GM18519 (cell line): Measurements from ENCODE around the gene PTPN21.

Experiments used
- ATAC-seq: cut with Tn5 transposase; IDR thresholded peaks from one replicate; pipeline ENCODE4 v1.9.1; 2021; ENCODE audit warnings: mild to moderate bottlenecking, moderate library complexity; ENCODE audit not compliant: unreplicated experiment, low FRiP score

PTPN21 gene

DNA sequence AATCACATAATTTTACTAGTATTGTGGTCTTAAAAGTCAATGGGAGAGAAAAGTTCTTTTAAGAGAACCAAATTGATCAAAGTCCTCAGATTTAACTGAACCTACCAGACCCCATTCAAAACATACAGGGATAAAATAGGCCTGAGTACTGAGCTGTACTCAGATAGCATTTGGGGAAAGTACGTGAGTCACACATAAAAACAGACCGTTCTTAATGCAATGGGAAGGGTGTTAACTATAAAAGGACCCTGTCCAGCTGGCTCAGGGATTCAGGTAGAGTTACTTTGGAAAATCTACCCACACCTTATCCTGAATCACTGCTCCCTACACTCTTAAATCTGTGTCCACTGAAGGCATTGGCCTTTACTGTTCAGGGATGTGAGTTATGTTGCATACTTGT, 78.0 kb downstream of the PTPN21 start:
- no peak for ATAC-seq

DNA sequence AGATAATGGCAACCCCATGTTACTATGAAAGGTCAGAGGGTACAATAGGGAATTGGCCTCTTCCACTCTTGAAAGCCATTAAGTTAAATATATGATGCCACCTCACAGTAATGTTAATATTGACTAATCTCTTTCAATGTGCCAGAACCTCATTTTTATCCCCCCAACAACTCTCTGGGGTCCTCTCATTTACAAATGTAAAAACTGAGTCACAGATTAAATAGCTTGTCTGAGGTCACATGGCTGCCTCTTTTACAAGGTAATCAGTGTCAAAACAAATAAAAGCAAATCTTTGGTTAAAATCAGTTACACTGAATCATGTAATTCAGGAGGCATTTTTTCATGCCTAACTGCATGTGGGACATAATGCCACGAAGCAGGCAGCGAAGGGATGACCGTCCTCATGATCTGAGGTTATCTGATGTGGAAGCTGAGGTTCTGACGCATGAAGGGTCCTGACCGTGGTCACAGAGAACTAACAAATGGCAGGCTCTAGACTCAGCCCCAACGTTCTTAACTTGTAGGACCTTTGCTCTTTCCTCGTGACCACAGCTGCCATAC, 78.5 kb downstream of the PTPN21 start:
- ATAC-seq = no peak

GRCh38 chr14:88473791-88474190, 81.0 kb downstream of the PTPN21 start:
- no peak for ATAC-seq

DNA sequence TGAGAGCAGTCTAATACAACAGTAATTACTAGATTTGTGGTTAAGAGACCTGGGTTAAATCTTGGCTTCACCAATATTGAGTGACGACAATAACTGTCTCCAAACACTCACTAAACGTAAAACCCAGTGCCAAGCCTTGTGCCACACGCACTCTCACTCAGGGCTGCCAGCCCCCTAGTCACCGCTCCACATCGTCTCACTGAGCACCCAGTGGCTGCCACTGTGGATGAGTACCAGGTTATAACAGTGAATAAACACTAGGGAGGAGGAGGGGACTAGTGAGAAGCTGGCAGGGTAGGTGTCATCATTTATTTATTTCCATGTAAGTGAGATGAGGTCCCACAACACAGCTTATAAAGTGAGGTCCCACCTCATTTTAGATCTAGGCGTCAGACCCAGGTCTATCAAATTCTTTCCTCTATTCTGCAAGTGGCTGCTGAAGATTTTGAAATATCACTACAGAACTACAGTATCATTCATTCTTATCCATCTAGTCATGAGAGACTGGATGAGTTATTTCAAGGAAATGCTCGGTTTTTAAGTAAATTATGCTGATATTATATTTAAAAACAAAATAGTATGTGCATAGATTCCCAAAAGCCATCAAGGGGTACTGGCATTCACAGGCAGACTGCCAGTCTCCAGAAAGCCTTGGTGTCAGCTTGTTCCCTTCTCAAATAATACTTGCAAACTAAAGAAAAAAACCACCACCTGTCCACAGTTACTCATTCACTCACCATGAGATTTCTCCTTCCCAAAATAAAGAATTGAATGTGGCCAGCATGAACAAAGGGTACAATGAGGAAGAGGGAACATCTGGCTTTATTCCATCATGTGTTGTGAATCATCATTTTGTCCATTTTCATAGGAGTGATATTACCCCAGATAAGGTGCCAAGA, 84.0 kb downstream of the PTPN21 start:
- ATAC-seq = no peak

DNA sequence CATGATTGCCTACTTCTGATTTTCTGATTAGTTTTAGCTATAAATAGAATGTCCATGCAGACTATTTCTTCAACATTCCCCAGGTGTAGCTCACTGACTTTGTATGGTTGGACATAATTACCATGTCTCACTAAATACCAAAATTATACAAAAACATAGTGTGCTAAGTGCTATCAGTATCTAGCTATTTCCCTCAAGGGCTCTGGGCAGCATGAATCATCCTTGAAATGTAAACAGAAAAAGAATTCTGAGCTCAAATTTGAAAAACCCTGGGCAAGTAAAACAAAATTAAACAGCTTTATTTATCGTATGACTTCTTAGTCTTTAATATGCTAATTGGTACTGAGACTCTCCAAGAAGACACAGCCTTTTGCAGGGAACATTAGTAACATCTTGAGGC, 86.4 kb downstream of the PTPN21 start:
- no peak for ATAC-seq

DNA sequence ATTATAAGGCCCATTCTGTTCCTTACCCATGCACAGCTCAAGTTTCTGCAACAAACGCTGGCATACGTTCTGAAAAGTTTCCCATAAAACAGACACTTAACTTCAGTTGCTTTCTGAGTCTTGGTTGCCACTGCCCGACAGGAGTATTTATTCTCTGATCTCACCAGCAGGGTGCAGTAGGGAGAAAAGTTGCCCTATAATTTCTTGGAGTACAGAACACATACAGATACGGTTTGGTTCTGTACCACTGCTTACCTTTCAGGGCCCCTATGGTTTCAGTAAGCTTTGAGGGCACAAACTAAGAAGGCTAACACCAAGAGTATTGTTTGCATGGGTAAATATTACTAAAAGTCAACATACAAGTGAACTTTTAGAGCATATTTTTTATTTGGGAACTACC, 91.5 kb downstream of the PTPN21 start:
- no peak for ATAC-seq

DNA sequence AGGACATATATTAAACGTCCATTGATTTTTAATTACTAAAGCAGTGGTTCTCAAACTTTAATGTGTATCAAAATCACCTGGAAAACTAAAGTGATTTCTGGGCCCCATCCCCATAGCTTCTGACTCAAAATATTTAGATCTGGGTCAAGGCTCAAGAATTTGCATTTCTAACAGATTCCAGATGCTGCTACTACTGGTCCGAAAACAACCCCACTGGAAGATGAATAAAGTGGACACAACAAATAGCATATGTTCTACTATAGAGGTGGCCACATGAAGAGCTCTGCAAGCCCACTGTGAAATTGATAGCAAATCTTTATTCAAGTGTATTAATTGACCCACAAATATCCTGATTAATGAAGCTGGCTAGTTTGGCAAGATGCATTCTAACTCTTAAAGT, 99.9 kb downstream of the PTPN21 start:
- ATAC-seq = no peak

- no peak for ATAC-seq
These were observed 102.6 kb downstream of the PTPN21 start for GRCh38 chr14:88452231-88452630.

GRCh38 chr14:88439088-88439487, 115.7 kb downstream of the PTPN21 start:
- ATAC-seq = no peak

- ATAC-seq = no peak
These were observed 117.1 kb downstream of the PTPN21 start for GRCh38 chr14:88437658-88438057.

- ATAC-seq = no peak
These were observed 123.8 kb downstream of the PTPN21 start for GRCh38 chr14:88430976-88431375.

GRCh38 chr14:88426271-88426670, 128.5 kb downstream of the PTPN21 start:
- ATAC-seq = no peak

- no peak for ATAC-seq
These were observed 130.2 kb downstream of the PTPN21 start for GRCh38 chr14:88424573-88424972.

GRCh38 chr14:88422919-88423650, 131.7 kb downstream of the PTPN21 start:
- no peak for ATAC-seq

DNA sequence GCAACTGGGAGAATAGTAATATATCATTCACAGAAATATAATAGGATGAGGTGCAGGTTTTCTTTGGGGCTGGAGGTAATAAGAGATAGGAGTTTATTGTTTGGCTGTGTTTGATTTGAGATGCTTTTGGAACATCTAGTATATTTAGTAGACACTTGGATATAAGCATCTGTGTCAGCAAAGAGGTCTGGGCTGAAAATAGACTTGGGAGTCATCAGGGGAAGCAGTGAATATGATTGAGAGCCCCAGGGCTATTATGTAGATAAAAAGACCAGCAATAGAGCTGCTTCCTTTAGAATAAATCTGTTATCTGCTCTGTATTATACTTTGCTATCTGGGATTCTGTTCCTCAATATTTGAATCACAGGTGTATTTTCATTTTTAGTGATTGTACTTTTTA, 132.8 kb downstream of the PTPN21 start:
- ATAC-seq = no peak

DNA sequence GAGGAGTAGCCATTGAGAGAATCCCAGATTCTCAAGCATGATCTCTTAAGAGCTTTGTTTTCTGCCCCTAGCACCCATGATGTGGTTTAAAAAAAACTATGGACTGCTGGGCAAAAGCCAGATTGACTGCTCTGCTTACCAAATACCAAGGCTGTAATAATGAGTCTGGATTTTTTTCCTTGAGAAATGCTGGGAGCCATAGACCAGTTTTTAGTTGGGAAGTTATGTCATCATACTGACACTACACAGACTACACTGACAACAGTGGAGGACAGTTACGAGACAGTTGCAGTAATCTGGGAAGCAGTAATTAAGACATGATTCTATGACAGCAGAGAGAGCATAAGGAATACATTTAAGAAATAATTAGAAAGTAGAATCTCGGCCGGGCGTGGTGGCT, 133.5 kb downstream of the PTPN21 start:
- ATAC-seq = no peak

- ATAC-seq = no peak
These were observed 134.6 kb downstream of the PTPN21 start for GRCh38 chr14:88420187-88420586.

- ATAC-seq = no peak
These were observed 137.2 kb downstream of the PTPN21 start for GRCh38 chr14:88417594-88417993.
